Measurements from ENCODE around the gene ANKDD1B. TPM values are rescaled to one million over a fixed set of nuclear protein-coding genes. Genes with fewer than 3 reads are reported as not detected.

Gene ANKDD1B
- total RNA-seq, 1 experiment from 2014 or later: 0.08 TPM

DNA sequence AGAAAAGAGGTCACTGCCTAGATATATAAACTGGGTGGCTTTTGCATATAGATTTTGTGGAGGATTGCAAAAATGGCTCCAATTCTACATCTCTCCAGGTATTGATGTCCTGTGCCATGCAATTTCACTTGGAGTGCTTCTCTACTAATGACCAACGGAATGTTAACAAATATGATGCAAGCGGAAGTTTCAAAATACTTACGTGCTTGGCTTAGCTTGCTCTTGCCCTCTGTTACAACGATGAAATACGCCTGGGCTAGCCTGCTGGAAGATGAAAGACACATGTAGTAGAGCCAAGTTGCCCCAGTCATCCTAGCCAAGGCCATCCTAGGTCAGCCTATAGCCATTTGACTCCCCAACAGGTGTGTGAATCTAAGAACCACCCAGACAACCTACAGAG is 109.6 kb downstream of the ANKDD1B start:
- in situ Hi-C loops (cut with HindIII; ENCODE audit: low pct_unique_long_range_greater_than_20kb, low sequenced_read_pairs): no loop called here
- no peak for DNase-seq (ENCODE audit: low read depth, low spot score)

Small RNA genes within 50 kb of the gene (small RNA-seq; reads per million reads assigned to genes)
- gene RNU6-680P: 0 reads per million in 2 experiments

Other genes with a start within 250 kb of the ANKDD1B start
- 21.8 and 22.7 TPM in 2 replicates for gene CERT1, start 99.8 kb upstream of the ANKDD1B start, total RNA-seq (2014; rRNA removed; shearing (Covaris generic))
- gene POLK, start 99.6 kb upstream of the ANKDD1B start, total RNA-seq (2014; rRNA removed; shearing (Covaris generic)): 22.3 and 25.0 TPM in 2 replicates
- 12.5 and 18.3 TPM in 2 replicates for gene POC5, start 106.0 kb downstream of the ANKDD1B start, total RNA-seq (2014; rRNA removed; shearing (Covaris generic))

All from SK-MEL-5 (cell line).